Activated naive CD4-positive, alpha-beta T cell treated with Interleukin-2 at 50 U/mL for 16 hours (primary cell): Measurements from ENCODE around the gene RPS6KC1.
"Not testable (repeated sequence)": the region's sequence is repeated elsewhere in the genome, so short reads cannot be mapped to it uniquely, and the experiment has no call there.

Experiments used
- DNase-seq: peaks from one replicate; pipeline ENCODE4 v3.0.0-alpha.2; 2020

RPS6KC1 gene

GRCh38 chr1:213160442-213160841, 109.4 kb downstream of the RPS6KC1 start:
- not testable (repeated sequence) for DNase-seq

- DNase-seq: no peak
Observed at GRCh38 chr1:213162338-213162737, 111.3 kb downstream of the RPS6KC1 start.

GRCh38 chr1:213162862-213163261, 111.8 kb downstream of the RPS6KC1 start:
- no peak for DNase-seq

- no peak for DNase-seq
Observed at GRCh38 chr1:213163278-213163711, 112.3 kb downstream of the RPS6KC1 start.

- DNase-seq: no peak
Observed at GRCh38 chr1:213164561-213164960, 113.5 kb downstream of the RPS6KC1 start.

- DNase-seq: no peak
Observed at GRCh38 chr1:213166852-213167251, 115.8 kb downstream of the RPS6KC1 start.

- DNase-seq: no peak
Observed at GRCh38 chr1:213171711-213172110, 120.7 kb downstream of the RPS6KC1 start.

- no peak for DNase-seq
Observed at GRCh38 chr1:213176341-213176740, 125.3 kb downstream of the RPS6KC1 start.

GRCh38 chr1:213179784-213180183, 128.7 kb downstream of the RPS6KC1 start:
- DNase-seq: no peak

GRCh38 chr1:213180833-213181232, 129.8 kb downstream of the RPS6KC1 start:
- DNase-seq: no peak

- DNase-seq: no peak
Observed at GRCh38 chr1:213183036-213183672, 132.1 kb downstream of the RPS6KC1 start.

GRCh38 chr1:213186168-213186567, 135.1 kb downstream of the RPS6KC1 start:
- DNase-seq: no peak

- DNase-seq: no peak
Observed at GRCh38 chr1:213192026-213192425, 141.0 kb downstream of the RPS6KC1 start.

- no peak for DNase-seq
Observed at GRCh38 chr1:213194383-213194782, 143.3 kb downstream of the RPS6KC1 start.

- DNase-seq: no peak
Observed at GRCh38 chr1:213194855-213195254, 143.8 kb downstream of the RPS6KC1 start.

- not testable (repeated sequence) for DNase-seq
Observed at GRCh38 chr1:213196328-213197054, 145.4 kb downstream of the RPS6KC1 start.

- DNase-seq: no peak
Observed at GRCh38 chr1:213200630-213201029, 149.6 kb downstream of the RPS6KC1 start.

- DNase-seq: no peak
Observed at GRCh38 chr1:213201380-213202155, 150.5 kb downstream of the RPS6KC1 start.

GRCh38 chr1:213211201-213211600, 160.2 kb downstream of the RPS6KC1 start:
- DNase-seq: no peak

- not testable (repeated sequence) for DNase-seq
Observed at GRCh38 chr1:213219076-213219475, 168.0 kb downstream of the RPS6KC1 start.

- DNase-seq: no peak
Observed at GRCh38 chr1:213221209-213221608, 170.2 kb downstream of the RPS6KC1 start.

GRCh38 chr1:213227458-213227857, 176.4 kb downstream of the RPS6KC1 start:
- DNase-seq: no peak

- no peak for DNase-seq
Observed at GRCh38 chr1:213231795-213232231, 180.8 kb downstream of the RPS6KC1 start.

- no peak for DNase-seq
Observed at GRCh38 chr1:213242883-213243282, 191.8 kb downstream of the RPS6KC1 start.
